HCT116 (cell line): Measurements from ENCODE around the gene CDK11A. TPM values are rescaled to one million over a fixed set of nuclear protein-coding genes. Genes with fewer than 3 reads are reported as not detected.

ENCODE experiments used
- ATAC-seq: fragments of 200-7000 bp; cut with Tn5 transposase; 2 replicates; pipeline ENCODE4 v1.9.1; 2020; ENCODE audit warnings: mild to moderate bottlenecking, moderate library complexity
- BruUV-seq: library from RNA; stranded (reverse); fragments of 400-500 nt; replicated peaks from 2 replicates; lab custom pipeline; 2021; lab: Mats Ljungman, UMichigan
- CTCF ChIA-PET: fragments of 300-600 bp; sonication (Branson Sonifier 250); formaldehyde crosslinking; loops from one replicate; lab custom pipeline; 2021; ENCODE audit warnings: antibody characterized with exemption; lab: Charles Lee
- POLR2A ChIA-PET: fragments of 300-600, 350-600 bp; sonication (Branson Sonifier 250); formaldehyde crosslinking; loops from one replicate; lab custom pipeline; 2021; ENCODE audit warnings: antibody characterized with exemption; lab: Charles Lee
- RAD21 ChIA-PET, 2 experiments: fragments of 300-600 bp; sonication (Branson Sonifier 250); formaldehyde crosslinking; loops; one replicate each; lab custom pipeline; 2023; ENCODE audit warnings: low total read pairs in 2 of 2; ENCODE audit not compliant: uncharacterized antibody in 2 of 2, unreplicated experiment in 2 of 2, low non-redundant PET in 1 of 2; lab: Charles Lee
- DNase-seq: peaks from one replicate; pipeline ENCODE4 v3.0.0-alpha.2; 2010; ENCODE audit warnings: low read depth, low spot score
- H2AFZ ChIP-seq: fragments of 200-600 bp; shearing (Covaris generic), sonication (generic); 2 replicates; pipeline ENCODE4 v1.6.1; 2017; ENCODE audit warnings: low read depth, mixed run types, mixed read lengths, antibody characterized with exemption, low read length; ENCODE audit not compliant: poor library complexity, severe bottlenecking
- H3K27ac ChIP-seq: 2 replicates; pipeline ENCODE4 v1.5.1; 2012; ENCODE audit warnings: low read depth, low read length
- H3K27me3 ChIP-seq: fragments of 200-600 bp; sonication (generic); 2 replicates; pipeline ENCODE4 v1.6.1; 2016; ENCODE audit warnings: mixed run types, low read length, mixed read lengths; ENCODE audit not compliant: insufficient read depth
- H3K36me3 ChIP-seq, 2 experiments: fragments of 200-500 bp in 1 of 2; fragments of 200-600 bp in 1 of 2; sonication (Bioruptor generic) in 1 of 2; sonication (generic) in 1 of 2; 2 replicates each; pipeline versions ENCODE4 v1.5.1 to v1.6.1; 2014 to 2016; ENCODE audit warnings: low read length in 2 of 2, inconsistent platforms in 1 of 2, mixed read lengths in 1 of 2, mixed run types in 1 of 2; ENCODE audit not compliant: insufficient read depth in 2 of 2, control insufficient read depth in 1 of 2
- H3K4me1 ChIP-seq, 2 experiments: fragments of 200-600 bp in 1 of 2; sonication (generic) in 1 of 2; 2 replicates each; pipeline versions ENCODE4 v1.5.1 to v1.6.1; 2012 to 2017; ENCODE audit warnings: low read length in 2 of 2, inconsistent platforms in 1 of 2, mild to moderate bottlenecking in 1 of 2, mixed read lengths in 1 of 2, mixed run types in 1 of 2, moderate library complexity in 1 of 2; ENCODE audit not compliant: insufficient read depth in 2 of 2, control insufficient read depth in 1 of 2
- H3K4me2 ChIP-seq: fragments of 200-600 bp; sonication (generic); 2 replicates; pipeline ENCODE4 v1.6.1; 2017; ENCODE audit warnings: mixed run types, low read length, mixed read lengths
- H3K4me3 ChIP-seq, 2 experiments: fragments of 200-600 bp in 1 of 2; sonication (generic) in 1 of 2; replicated peaks in 1 of 2; 2 replicates each; pipeline ENCODE4 v1.5.1; 2011 to 2016; ENCODE audit warnings: low read length in 2 of 2, control low read depth in 1 of 2, low read depth in 1 of 2, mild to moderate bottlenecking in 1 of 2, mixed read lengths in 1 of 2, mixed run types in 1 of 2
- H3K79me2 ChIP-seq: fragments of 200-600 bp; sonication (generic); 2 replicates; pipeline ENCODE4 v1.6.1; 2017; ENCODE audit warnings: mild to moderate bottlenecking, mixed run types, low read length, moderate library complexity, mixed read lengths; ENCODE audit not compliant: insufficient read depth
- H3K9ac ChIP-seq: fragments of 200-600 bp; sonication (generic); 2 replicates; pipeline ENCODE4 v1.6.1; 2016; ENCODE audit warnings: low read length, mixed read lengths
- H3K9me2 ChIP-seq: fragments of 200-600 bp; sonication (generic), shearing (Covaris generic); 2 replicates; pipeline ENCODE4 v1.6.1; 2017; ENCODE audit warnings: mixed run types, mild to moderate bottlenecking, moderate library complexity; ENCODE audit not compliant: insufficient read depth
- H3K9me3 ChIP-seq, 2 experiments: fragments of 200-500 bp in 1 of 2; fragments of 200-600 bp in 1 of 2; sonication (Bioruptor generic) in 1 of 2; sonication (generic) in 1 of 2; 2 replicates each; pipeline ENCODE4 v1.6.1; 2014 to 2017; ENCODE audit warnings: low read length in 2 of 2, mixed read lengths in 2 of 2, inconsistent platforms in 1 of 2, low read depth in 1 of 2, mild to moderate bottlenecking in 1 of 2, mixed run types in 1 of 2, moderate library complexity in 1 of 2; ENCODE audit not compliant: control insufficient read depth in 1 of 2, insufficient read depth in 1 of 2
- H4K20me1 ChIP-seq: fragments of 200-600 bp; sonication (generic), shearing (Covaris generic); 2 replicates; pipeline ENCODE4 v1.6.1; 2017; ENCODE audit warnings: mixed run types, mild to moderate bottlenecking, moderate library complexity; ENCODE audit not compliant: insufficient read depth
- CBX3 ChIP-seq: IDR thresholded peaks from 2 replicates; pipeline ENCODE4 v1.6.1; 2012; ENCODE audit warnings: low read depth
- CEBPB ChIP-seq: IDR thresholded peaks from 2 replicates; pipeline ENCODE4 v1.6.1; 2012; ENCODE audit warnings: low read depth
- EGR1 ChIP-seq: IDR thresholded peaks from 2 replicates; pipeline ENCODE4 v1.6.1; 2012; ENCODE audit warnings: low read depth
- ELF1 ChIP-seq: IDR thresholded peaks from 2 replicates; pipeline ENCODE4 v1.6.1; 2012; ENCODE audit warnings: low read depth, borderline replicate concordance
- EZH2phosphoT487 ChIP-seq: fragments of 200-600 bp; IDR thresholded peaks from 2 replicates; pipeline ENCODE4 v1.6.1; 2018; ENCODE audit warnings: antibody characterized with exemption, borderline replicate concordance
- MAX ChIP-seq: IDR thresholded peaks from 2 replicates; pipeline ENCODE4 v1.6.1; 2012
- POLR2A ChIP-seq: IDR thresholded peaks from 2 replicates; pipeline ENCODE4 v1.7.0; 2011; ENCODE audit warnings: borderline replicate concordance; ENCODE audit not compliant: insufficient read depth, insufficient read length; ENCODE audit errors: extremely low read depth
- SIN3A ChIP-seq: IDR thresholded peaks from 2 replicates; pipeline ENCODE4 v1.6.1; 2012; ENCODE audit warnings: low read depth
- SRF ChIP-seq: IDR thresholded peaks from 2 replicates; pipeline ENCODE4 v1.6.1; 2012; ENCODE audit warnings: low read depth
- YY1 ChIP-seq: IDR thresholded peaks from 2 replicates; pipeline ENCODE4 v1.6.1; 2011; ENCODE audit warnings: low read length, low read depth, moderate library complexity, mild to moderate bottlenecking; ENCODE audit not compliant: insufficient replicate concordance; ENCODE audit errors: extremely low read depth
- ZNF274 ChIP-seq: fragments of 200-500 bp; sonication (Bioruptor generic); IDR thresholded peaks from 2 replicates; pipeline ENCODE4 v1.6.1; 2014; ENCODE audit warnings: mild to moderate bottlenecking, low read depth, low read length, inconsistent platforms
- intact Hi-C: fragments of 100-400 bp; cut with micrococcal nuclease; formaldehyde crosslinking; loops from 2 replicates; pipeline ENCODE4 v1.10.0; 2022
- total RNA-seq: library from RNA; stranded (reverse); gene quantifications from one replicate; pipeline ENCODE4 v1.2.1, GENCODE V29; 2021; ENCODE audit not compliant: unreplicated experiment
- TF ChIP-seq, protein P1 (sequence below): IDR thresholded peaks from 2 replicates; pipeline ENCODE4 v1.6.1; 2012; ENCODE audit warnings: low read depth
- TF ChIP-seq, protein P2 (sequence below): IDR thresholded peaks from 2 replicates; pipeline ENCODE4 v1.6.1; 2012

Gene CDK11A
- total RNA-seq, 1 experiment from 2014 or later: 61.0 TPM

- no peak for DNase-seq
- Histone ChIP-seq H3K9me3 (no peaks in the 10 kb centered on the region), H4K20me1 (no peaks in the 10 kb centered on the region), H3K4me2 (no peak overlapping the region), H3K27ac (no peak overlapping the region), H2AFZ (no peak overlapping the region), H3K4me3 (no peak overlapping the region), H3K79me2 (peaks cover 90% of the 10 kb centered on the region), H3K9me2 (no peaks in the 10 kb centered on the region), H3K27me3 (no peaks in the 10 kb centered on the region), H3K9ac (no peak overlapping the region), H3K4me1 (peaks cover under 1 to 4% of the 10 kb centered on the region in 2 experiments; a peak in 3 of 4 replicates), H3K36me3 (peaks cover 9 to 31% of the 10 kb centered on the region in 2 experiments; a peak in 3 of 4 replicates)
- no peak for ATAC-seq
- RAD21 ChIA-PET: no interaction called here
- no TSS peak for BruUV-seq
- TF ChIP-seq CBX3: no peak
- no peak for TF ChIP-seq CEBPB
- TF ChIP-seq YY1: no peak
- TF ChIP-seq SRF: no peak
- TF ChIP-seq, protein P1, sequence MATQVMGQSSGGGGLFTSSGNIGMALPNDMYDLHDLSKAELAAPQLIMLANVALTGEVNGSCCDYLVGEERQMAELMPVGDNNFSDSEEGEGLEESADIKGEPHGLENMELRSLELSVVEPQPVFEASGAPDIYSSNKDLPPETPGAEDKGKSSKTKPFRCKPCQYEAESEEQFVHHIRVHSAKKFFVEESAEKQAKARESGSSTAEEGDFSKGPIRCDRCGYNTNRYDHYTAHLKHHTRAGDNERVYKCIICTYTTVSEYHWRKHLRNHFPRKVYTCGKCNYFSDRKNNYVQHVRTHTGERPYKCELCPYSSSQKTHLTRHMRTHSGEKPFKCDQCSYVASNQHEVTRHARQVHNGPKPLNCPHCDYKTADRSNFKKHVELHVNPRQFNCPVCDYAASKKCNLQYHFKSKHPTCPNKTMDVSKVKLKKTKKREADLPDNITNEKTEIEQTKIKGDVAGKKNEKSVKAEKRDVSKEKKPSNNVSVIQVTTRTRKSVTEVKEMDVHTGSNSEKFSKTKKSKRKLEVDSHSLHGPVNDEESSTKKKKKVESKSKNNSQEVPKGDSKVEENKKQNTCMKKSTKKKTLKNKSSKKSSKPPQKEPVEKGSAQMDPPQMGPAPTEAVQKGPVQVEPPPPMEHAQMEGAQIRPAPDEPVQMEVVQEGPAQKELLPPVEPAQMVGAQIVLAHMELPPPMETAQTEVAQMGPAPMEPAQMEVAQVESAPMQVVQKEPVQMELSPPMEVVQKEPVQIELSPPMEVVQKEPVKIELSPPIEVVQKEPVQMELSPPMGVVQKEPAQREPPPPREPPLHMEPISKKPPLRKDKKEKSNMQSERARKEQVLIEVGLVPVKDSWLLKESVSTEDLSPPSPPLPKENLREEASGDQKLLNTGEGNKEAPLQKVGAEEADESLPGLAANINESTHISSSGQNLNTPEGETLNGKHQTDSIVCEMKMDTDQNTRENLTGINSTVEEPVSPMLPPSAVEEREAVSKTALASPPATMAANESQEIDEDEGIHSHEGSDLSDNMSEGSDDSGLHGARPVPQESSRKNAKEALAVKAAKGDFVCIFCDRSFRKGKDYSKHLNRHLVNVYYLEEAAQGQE: no peak
- no peak for TF ChIP-seq MAX
- TF ChIP-seq POLR2A: no peak
- TF ChIP-seq, protein P2, sequence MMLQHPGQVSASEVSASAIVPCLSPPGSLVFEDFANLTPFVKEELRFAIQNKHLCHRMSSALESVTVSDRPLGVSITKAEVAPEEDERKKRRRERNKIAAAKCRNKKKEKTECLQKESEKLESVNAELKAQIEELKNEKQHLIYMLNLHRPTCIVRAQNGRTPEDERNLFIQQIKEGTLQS: no peak
- TF ChIP-seq ZNF274: no peak
- TF ChIP-seq EZH2phosphoT487: no peak
- no peak for TF ChIP-seq SIN3A
- no peak for TF ChIP-seq EGR1
- TF ChIP-seq ELF1: no peak
- CTCF ChIA-PET: no interaction called here
- intact Hi-C loops: no loop called here
- POLR2A ChIA-PET: no interaction called here
These were observed 40.8 kb upstream of the CDK11A start for GRCh38 chr1:1764876-1765470.
